Epithelial cell of esophagus (primary cell): ENCODE measurements around the gene PTPRT.

Experiments
- DNase-seq: peaks from one replicate; pipeline ENCODE4 v3.0.0; 2010; ENCODE audit warnings: low read depth
- H3K4me3 ChIP-seq: 2 replicates; pipeline ENCODE4 v1.5.1; 2011; ENCODE audit warnings: mild to moderate bottlenecking, low read length, control low read depth
- TF ChIP-seq, protein P1 (sequence below): IDR thresholded peaks from 2 replicates; pipeline ENCODE4 v1.5.1; 2011; ENCODE audit warnings: low read depth, mild to moderate bottlenecking, low read length, control low read depth, inconsistent platforms; ENCODE audit not compliant: insufficient read depth; ENCODE audit errors: missing control alignments

PTPRT gene

DNA sequence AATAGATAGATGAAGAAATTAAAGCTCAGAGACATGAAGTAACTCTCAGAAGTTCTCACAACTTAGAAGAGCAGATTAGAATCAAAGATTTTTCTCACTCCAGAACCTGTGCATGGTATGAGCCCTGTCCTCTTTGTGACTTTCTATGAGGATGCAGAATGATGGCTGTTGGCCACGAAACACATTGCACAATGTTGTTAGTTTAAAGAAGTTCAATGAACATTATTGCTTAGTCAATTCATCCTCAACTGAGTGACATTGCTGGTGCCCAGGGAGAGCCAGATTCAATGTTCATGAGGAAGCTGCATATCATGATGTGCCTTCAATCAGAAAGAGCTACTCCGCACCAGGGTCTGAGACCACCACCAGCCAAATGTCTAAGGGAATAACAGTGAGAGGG is 633.1 kb downstream of the PTPRT start:
- TF ChIP-seq, protein P1, sequence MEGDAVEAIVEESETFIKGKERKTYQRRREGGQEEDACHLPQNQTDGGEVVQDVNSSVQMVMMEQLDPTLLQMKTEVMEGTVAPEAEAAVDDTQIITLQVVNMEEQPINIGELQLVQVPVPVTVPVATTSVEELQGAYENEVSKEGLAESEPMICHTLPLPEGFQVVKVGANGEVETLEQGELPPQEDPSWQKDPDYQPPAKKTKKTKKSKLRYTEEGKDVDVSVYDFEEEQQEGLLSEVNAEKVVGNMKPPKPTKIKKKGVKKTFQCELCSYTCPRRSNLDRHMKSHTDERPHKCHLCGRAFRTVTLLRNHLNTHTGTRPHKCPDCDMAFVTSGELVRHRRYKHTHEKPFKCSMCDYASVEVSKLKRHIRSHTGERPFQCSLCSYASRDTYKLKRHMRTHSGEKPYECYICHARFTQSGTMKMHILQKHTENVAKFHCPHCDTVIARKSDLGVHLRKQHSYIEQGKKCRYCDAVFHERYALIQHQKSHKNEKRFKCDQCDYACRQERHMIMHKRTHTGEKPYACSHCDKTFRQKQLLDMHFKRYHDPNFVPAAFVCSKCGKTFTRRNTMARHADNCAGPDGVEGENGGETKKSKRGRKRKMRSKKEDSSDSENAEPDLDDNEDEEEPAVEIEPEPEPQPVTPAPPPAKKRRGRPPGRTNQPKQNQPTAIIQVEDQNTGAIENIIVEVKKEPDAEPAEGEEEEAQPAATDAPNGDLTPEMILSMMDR = no peak
- DNase-seq = no peak
- H3K4me3 ChIP-seq = no peak overlapping the region

DNA sequence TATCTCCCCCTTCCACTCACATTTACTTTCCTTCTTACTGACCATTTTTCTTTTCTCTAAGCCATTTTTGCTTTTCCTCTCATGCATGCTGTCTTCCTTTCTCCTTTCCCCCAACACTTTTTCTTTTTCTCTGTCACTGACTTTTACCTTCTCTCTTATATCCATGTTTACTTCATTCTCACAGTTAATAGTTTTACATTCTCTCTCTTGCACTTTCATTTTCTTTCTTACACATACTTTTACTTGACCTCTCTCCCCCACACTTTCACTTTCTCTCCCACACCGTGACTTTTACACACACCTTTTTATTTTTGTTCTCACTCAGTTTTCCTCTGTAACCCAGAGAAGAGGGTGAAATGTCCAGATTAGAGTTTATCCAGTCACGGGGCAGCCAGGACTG is 636.3 kb downstream of the PTPRT start:
- no peak overlapping the region for H3K4me3 ChIP-seq
- no peak for DNase-seq
- TF ChIP-seq, protein P1 = no peak

DNA sequence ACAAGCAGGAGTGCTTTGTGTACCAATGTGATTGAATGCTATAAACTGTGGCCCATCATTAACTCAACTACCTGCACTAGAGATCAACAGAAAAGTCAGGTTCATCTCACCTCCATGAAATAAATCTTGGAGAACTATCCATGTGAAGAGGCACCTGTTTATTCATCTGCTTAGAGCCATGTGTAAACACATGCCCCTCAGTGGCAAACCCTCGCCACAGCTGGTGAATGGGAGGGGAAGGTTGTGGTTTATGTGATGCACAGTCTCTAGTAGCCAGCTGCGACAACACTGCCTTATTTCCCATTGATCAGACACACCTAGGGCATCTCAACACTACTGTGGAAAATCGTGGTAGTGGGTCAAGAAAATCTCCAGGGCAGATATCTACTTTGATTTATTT is 640.2 kb downstream of the PTPRT start:
- TF ChIP-seq, protein P1 = no peak
- H3K4me3 ChIP-seq = no peak overlapping the region
- no peak for DNase-seq

DNA sequence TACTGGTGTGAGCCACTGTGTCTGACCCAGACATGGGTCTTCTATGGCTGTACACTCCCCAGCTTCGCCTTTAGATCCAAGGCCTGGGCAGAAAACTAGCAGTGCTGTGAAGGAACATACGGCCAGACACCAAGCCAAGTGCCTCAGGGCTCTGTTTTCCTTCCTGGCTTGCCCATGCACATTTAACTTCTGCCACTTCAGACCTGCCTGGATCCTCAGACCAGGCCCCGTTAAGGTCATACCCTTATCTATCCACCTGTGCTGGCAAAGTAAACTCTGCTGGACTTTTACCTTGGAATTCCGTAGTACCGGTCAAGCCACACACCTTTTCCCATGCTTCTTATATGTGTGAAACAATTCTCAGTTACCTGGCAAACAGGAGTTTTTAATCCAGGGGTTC is 644.8 kb downstream of the PTPRT start:
- no peak overlapping the region for H3K4me3 ChIP-seq
- TF ChIP-seq, protein P1 = no peak
- DNase-seq = no peak

DNA sequence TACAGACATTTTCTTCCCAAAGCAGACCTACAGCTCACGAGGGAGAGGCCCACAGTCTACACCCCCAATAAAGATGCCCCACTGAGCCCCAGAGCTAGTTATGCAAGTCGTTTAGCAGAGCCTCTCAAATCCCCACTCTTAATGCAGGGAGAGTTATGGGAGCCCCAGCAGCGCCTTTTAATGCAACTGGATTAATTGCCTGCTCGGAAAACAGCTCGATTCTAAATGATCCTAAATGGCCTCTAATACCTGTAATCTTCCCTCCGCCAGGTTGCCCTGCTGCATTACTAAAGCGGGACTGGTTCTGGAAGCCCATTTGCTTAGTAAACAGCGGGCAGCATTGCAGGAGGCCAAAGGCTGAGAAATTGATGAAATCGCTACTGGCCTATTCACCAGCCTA is 656.9 kb downstream of the PTPRT start:
- no peak for DNase-seq
- H3K4me3 ChIP-seq = no peak overlapping the region
- TF ChIP-seq, protein P1 = no peak

DNA sequence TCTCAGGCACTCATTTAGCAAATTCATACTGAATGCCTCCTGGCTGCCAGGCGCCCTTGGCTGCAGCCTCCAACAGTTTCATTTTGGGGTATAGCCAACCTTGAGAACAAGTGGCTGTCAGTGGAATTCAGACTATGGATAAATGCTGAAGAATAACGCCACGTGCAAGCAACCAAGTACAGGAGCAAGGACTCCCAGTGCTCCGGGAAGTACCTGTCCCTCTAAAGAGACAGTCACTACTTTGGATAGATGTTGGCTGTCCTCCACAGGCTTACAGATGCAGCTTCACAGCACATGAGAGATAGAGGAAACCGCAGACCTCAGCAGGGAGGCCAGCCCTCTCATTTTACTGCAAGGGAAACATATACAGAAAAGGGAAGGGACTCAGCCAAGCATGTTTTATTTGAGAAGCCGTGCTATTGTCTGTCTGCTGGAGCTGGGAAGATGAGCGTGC is 658.2 kb downstream of the PTPRT start:
- H3K4me3 ChIP-seq = no peak overlapping the region
- TF ChIP-seq, protein P1 = no peak
- no peak for DNase-seq

DNA sequence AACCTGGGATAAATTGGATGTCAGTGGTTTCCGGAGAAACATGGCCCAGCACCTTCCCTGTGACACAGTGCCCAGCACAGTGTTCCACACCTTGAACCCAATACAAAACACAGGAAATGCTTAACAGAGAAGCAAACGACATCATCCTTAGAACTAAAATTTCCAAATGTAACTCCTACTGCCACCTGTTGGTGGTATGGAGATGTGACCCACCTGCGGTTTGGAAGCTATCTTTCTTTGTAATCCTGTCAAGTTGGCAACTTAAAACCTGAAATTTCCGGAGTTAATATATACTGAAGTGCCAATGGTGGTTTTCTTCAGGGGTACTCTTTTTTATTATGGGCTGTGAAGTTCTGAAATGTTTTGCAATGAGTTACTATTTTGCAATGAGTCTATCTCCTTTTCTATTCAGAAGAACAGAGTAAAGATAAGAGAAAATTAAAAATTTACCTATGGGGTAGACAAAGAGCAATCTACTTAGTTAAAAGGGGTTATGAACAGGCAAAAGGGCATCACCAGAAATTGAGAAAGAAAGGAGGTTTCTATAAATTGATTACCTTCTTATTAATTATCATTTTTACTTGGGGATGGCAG is 658.8 kb downstream of the PTPRT start:
- H3K4me3 ChIP-seq = no peak overlapping the region
- DNase-seq = peak; percentile 4
- TF ChIP-seq, protein P1 = peak; percentile 44
